Testis (tissue), 3 donors: ENCODE data around the gene MLN. TPM values are rescaled to one million over a fixed set of nuclear protein-coding genes. Genes with fewer than 3 reads are reported as not detected.

ENCODE experiments used
- DNase-seq: peaks from one replicate; pipeline ENCODE4 v3.0.0-alpha.2; 2019
- H3K27ac ChIP-seq, 2 donors: fragments of 200-600 bp; sonication (generic); one replicate each; pipeline ENCODE4 v1.5.1; 2019
- H3K27me3 ChIP-seq: fragments of 200-600 bp; sonication (generic); one replicate; pipeline ENCODE4 v1.5.1; 2019
- H3K36me3 ChIP-seq: fragments of 200-600 bp; sonication (generic); one replicate; pipeline ENCODE4 v1.5.1; 2017; ENCODE audit warnings: low read depth; ENCODE audit errors: missing control alignments
- H3K4me1 ChIP-seq: fragments of 200-600 bp; sonication (generic); one replicate; pipeline ENCODE4 v1.5.1; 2019
- H3K4me3 ChIP-seq, 2 donors: fragments of 200-600 bp; sonication (generic); one replicate each; pipeline ENCODE4 v1.5.1; 2017 to 2019
- H3K9me3 ChIP-seq: fragments of 200-600 bp; sonication (generic); one replicate; pipeline ENCODE4 v1.5.1; 2017
- CTCF ChIP-seq, 3 experiments: fragments of 450-650 bp in 2 of 3; fragments of 200-600 bp in 1 of 3; sonication (generic) in 1 of 3; IDR thresholded peaks; one replicate each; pipeline ENCODE4 v1.5.1; 2016 to 2019; ENCODE audit warnings: antibody characterized with exemption in 3 of 3, mild to moderate bottlenecking in 2 of 3, moderate library complexity in 1 of 3
- POLR2A ChIP-seq: fragments of 450-650 bp; IDR thresholded peaks from one replicate; pipeline ENCODE4 v1.6.1; 2017; ENCODE audit warnings: antibody characterized with exemption, mild to moderate bottlenecking, moderate library complexity
- WGBS, 2 donors: methylation state at CpG; one replicate each; pipeline ENCODE4 v1.1.5; 2018; 5-methylcytosine and 5-hydroxymethylcytosine counted together
- intact Hi-C: fragments of 100-400 bp; cut with DNase I; formaldehyde crosslinking; loops from one replicate; pipeline ENCODE4 v1.15.1; 2023; ENCODE audit warnings: low total_unique reads
- polyA plus RNA-seq: library from polyadenylated mRNA; stranded (reverse); fragments of 350-450 nt; fragmentation: Illumina TruSeq; extraction: RNeasy Lipid Tissue Mini Kit (QIAGEN cat#74804); gene quantifications from one replicate; pipeline ENCODE4 v1.2.3, GENCODE V29; 2014; ENCODE audit warnings: low read depth, low replicate concordance; ENCODE audit not compliant: insufficient read depth
- total RNA-seq, 2 donors: library from RNA; depleted of rRNA; stranded (reverse); fragments of >200 nt; gene quantifications; one replicate each; pipeline ENCODE4 v1.2.3, GENCODE V29; 2016

The MLN gene
- total and polyA plus RNA-seq, 3 donors from 2014 or later, result not detected

GRCh38 chr6:33846226-33846625 lies 42.4 kb upstream of the MLN start:
- no peaks in the 10 kb centered on the region for H3K36me3 ChIP-seq
- H3K4me3 ChIP-seq, result no peak overlapping the region
- WGBS, 2 donors, result 92 to 95% methylated on average over 2 of the region's 2 CpGs
- H3K4me1 ChIP-seq, result no peaks in the 10 kb centered on the region
- no peaks in the 10 kb centered on the region for H3K27me3 ChIP-seq
- H3K9me3 ChIP-seq, result no peaks in the 10 kb centered on the region
- no peak overlapping the region for H3K27ac ChIP-seq
- intact Hi-C loops, result no loop called here
- TF ChIP-seq POLR2A (no peak), CTCF (IDR thresholded peaks at IDR 0.05) (no peak)
- DNase-seq, result no peak

- peaks cover 3% of the 10 kb centered on the region for H3K4me1 ChIP-seq
- WGBS, 2 donors, result 77 to 84% methylated on average over 4 of the region's 4 CpGs
- no peaks in the 10 kb centered on the region for H3K36me3 ChIP-seq
- no peak overlapping the region for H3K4me3 ChIP-seq
- intact Hi-C loops, result no loop called here
- no peaks in the 10 kb centered on the region for H3K9me3 ChIP-seq
- no peak overlapping the region for H3K27ac ChIP-seq
- TF ChIP-seq CTCF (IDR thresholded peaks at IDR 0.05) (no peak), POLR2A (no peak)
- no peaks in the 10 kb centered on the region for H3K27me3 ChIP-seq
- DNase-seq, result no peak
Measured at GRCh38 chr6:33845031-33845745, 41.4 kb upstream of the MLN start.

GRCh38 chr6:33843131-33844121 lies 39.6 kb upstream of the MLN start:
- 57 to 59% methylated on average over 23 to 24 of the region's 24 CpGs for WGBS, 2 donors
- intact Hi-C loops, result no loop called here
- Histone ChIP-seq H3K27ac (no peak overlapping the region), H3K36me3 (no peaks in the 10 kb centered on the region), H3K27me3 (no peaks in the 10 kb centered on the region), H3K4me1 (peaks cover 14% of the 10 kb centered on the region), H3K9me3 (no peaks in the 10 kb centered on the region), H3K4me3 (no peak overlapping the region)
- no peak for DNase-seq
- TF ChIP-seq POLR2A (no peak), CTCF (IDR thresholded peaks at IDR 0.05) (no peak)

GRCh38 chr6:33841868-33842267 lies 38.1 kb upstream of the MLN start:
- Histone ChIP-seq H3K27me3 (no peaks in the 10 kb centered on the region), H3K9me3 (no peaks in the 10 kb centered on the region), H3K36me3 (no peaks in the 10 kb centered on the region), H3K27ac (no peak overlapping the region), H3K4me3 (no peak overlapping the region), H3K4me1 (peaks cover 21% of the 10 kb centered on the region)
- DNase-seq, result no peak
- TF ChIP-seq POLR2A (no peak), CTCF (IDR thresholded peaks at IDR 0.05) (no peak)
- 85 to 99% methylated on average over 4 of the region's 4 CpGs for WGBS, 2 donors
- intact Hi-C loops, result no loop called here
